Calu3 (cell line): ENCODE results near the gene TGFBR3. TPM values are rescaled to one million over a fixed set of nuclear protein-coding genes. Genes with fewer than 3 reads are reported as not detected.
A peak's percentile ranks its signal among the peaks of the same experiment; 100 is the strongest.
"Not testable (repeated sequence)": the region's sequence is repeated elsewhere in the genome, so short reads cannot be mapped to it uniquely, and the experiment has no call there.

Source experiments
- BruUV-seq: library from RNA; stranded (reverse); fragments of 400-500 nt; replicated peaks from 2 replicates; lab custom pipeline; 2021; lab: Mats Ljungman, UMichigan
- CTCF ChIA-PET: fragments of 300-600 bp; sonication (Branson Sonifier 250); formaldehyde crosslinking; loops from one replicate; lab custom pipeline; 2022; ENCODE audit warnings: antibody characterized with exemption; lab: Charles Lee
- DNase-seq: peaks from one replicate; pipeline ENCODE4 v3.0.0; 2022
- H3K27ac Mint-ChIP-seq: one replicate; pipeline ENCODE4 v1.8.0; 2022; ENCODE audit warnings: mixed read lengths; ENCODE audit not compliant: unreplicated experiment
- H3K27me3 Mint-ChIP-seq: one replicate; pipeline ENCODE4 v1.8.0; 2022; ENCODE audit warnings: mixed read lengths; ENCODE audit not compliant: unreplicated experiment
- H3K36me3 Mint-ChIP-seq: one replicate; pipeline ENCODE4 v1.8.0; 2022; ENCODE audit warnings: mild to moderate bottlenecking, moderate library complexity, mixed read lengths; ENCODE audit not compliant: insufficient read depth, unreplicated experiment
- H3K4me1 Mint-ChIP-seq: one replicate; pipeline ENCODE4 v1.8.0; 2022; ENCODE audit warnings: mild to moderate bottlenecking, low read depth, mixed read lengths; ENCODE audit not compliant: unreplicated experiment
- H3K4me3 Mint-ChIP-seq: one replicate; pipeline ENCODE4 v1.8.0; 2022; ENCODE audit warnings: mild to moderate bottlenecking, low read depth, moderate library complexity, mixed read lengths; ENCODE audit not compliant: unreplicated experiment
- H3K9me3 Mint-ChIP-seq: one replicate; pipeline ENCODE4 v1.8.0; 2022; ENCODE audit warnings: low read depth, mixed read lengths; ENCODE audit not compliant: unreplicated experiment
- CTCF ChIP-seq: fragments of 200-600 bp; IDR thresholded peaks from one replicate; pipeline ENCODE4 v1.8.0; 2022; ENCODE audit warnings: antibody characterized with exemption; ENCODE audit not compliant: unreplicated experiment
- intact Hi-C: fragments of 100-400 bp; cut with micrococcal nuclease; formaldehyde crosslinking; loops from one replicate; pipeline ENCODE4 v1.10.0; 2022; ENCODE audit not compliant: unreplicated experiment
- total RNA-seq: library from RNA; stranded (reverse); gene quantifications from 2 replicates; pipeline ENCODE4 v1.2.3, GENCODE V29; 2022

Gene TGFBR3
- total RNA-seq, 1 experiment from 2014 or later: 10.8 TPM

DNA sequence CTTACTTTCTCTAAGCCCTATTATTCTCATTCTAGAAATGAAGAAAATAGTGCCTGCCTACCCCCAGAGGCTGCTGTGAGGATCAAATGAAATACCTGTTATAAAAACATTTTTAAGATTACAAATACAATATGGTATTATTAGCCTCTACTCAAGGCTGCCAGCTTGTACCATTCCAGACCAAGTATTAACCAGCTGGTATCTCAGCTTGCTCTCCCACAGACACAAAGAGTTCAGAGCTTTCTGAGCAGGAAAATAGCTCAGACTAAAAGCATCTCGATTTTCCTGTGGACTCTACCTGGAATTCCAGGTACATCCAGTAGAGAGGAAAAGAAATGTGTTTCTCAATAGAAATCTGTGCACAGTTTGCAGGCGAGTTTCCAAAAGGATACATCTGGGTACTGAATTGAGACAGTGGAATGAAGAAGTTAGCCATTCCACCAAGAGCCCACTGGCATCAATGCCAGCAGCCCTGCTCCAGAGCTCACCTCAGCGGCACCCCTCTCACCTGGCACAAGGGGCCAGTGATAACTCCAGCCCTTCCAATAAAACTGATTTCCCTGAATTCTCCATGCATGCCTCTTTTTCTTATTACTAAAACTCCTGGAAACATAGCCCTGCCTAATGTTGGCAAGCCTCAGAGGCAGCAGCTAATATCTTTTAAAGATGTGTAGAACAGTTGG, 31.0 kb downstream of the TGFBR3 start:
- Mint-ChIP-seq H3K36me3 (no peaks in the 10 kb centered on the region), H3K9me3 (no peaks in the 10 kb centered on the region), H3K27me3 (no peaks in the 10 kb centered on the region), H3K4me1 (peaks cover 8% of the 10 kb centered on the region), H3K27ac (no peak overlapping the region), H3K4me3 (no peak overlapping the region)
- no peak for TF ChIP-seq CTCF
- BruUV-seq: no TSS peak
- CTCF ChIA-PET: interaction anchor here (1.2 kb wide), 1 partner anchor 10 kb away, joined by 3 read pairs; no protein-coding TSS in a partner anchor
- no peak for DNase-seq
- intact Hi-C loops: no loop called here

DNA sequence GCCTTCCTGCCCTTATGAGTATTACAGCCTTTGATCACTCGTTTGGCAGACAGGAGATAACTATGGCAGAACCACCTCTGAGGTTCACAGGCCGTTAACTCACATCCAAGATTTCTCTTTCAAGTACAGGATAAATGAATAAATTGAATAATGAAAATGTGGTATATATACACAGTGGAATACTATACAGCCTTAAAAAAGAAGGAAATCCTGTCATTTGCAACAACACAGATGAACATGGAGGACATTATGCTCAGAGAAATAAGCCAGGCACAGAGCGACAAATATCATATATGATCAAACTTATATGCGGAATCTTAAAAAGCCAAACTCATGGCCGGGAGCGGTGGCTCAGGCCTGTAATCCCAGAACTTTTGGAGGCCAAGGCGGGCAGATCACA, 32.6 kb downstream of the TGFBR3 start:
- CTCF ChIA-PET: no interaction called here
- no peak for DNase-seq
- no peak overlapping the region for H3K4me3 Mint-ChIP-seq
- no peak overlapping the region for H3K27ac Mint-ChIP-seq
- TF ChIP-seq CTCF: no peak
- H3K27me3 Mint-ChIP-seq: no peaks in the 10 kb centered on the region
- BruUV-seq: no TSS peak
- no peaks in the 10 kb centered on the region for H3K36me3 Mint-ChIP-seq
- H3K9me3 Mint-ChIP-seq: no peaks in the 10 kb centered on the region
- intact Hi-C loops: no loop called here
- H3K4me1 Mint-ChIP-seq: peaks cover 8% of the 10 kb centered on the region

DNA sequence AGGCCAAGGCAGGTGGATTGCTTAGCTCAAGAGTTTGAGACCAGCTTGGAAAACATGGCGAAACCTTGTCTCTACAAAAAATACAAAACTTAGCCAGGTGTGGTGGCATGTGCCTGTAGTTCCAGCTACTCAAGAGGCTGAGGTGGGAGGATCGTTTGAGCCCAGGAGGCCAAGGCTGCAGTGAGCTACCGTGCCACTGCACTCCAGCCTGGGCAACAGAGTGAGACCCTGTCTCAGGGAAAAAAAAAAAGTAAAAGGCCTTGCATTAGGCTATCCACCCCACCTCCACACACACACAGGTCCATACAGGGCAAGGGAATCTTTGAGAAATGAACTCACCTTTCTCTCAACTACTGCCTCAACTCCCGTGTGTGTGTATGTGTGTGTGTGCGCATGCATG, 33.9 kb downstream of the TGFBR3 start:
- BruUV-seq, H3K9me3 Mint-ChIP-seq, H3K27me3 Mint-ChIP-seq, H3K36me3 Mint-ChIP-seq, intact Hi-C loops, H3K27ac Mint-ChIP-seq, DNase-seq, H3K4me3 Mint-ChIP-seq, H3K4me1 Mint-ChIP-seq: not testable (repeated sequence)
- CTCF ChIA-PET: interaction anchor here (1.0 to 1.2 kb wide), 2 partner anchors 11 to 17 kb away, joined by 3 read pairs; no protein-coding TSS in a partner anchor

DNA sequence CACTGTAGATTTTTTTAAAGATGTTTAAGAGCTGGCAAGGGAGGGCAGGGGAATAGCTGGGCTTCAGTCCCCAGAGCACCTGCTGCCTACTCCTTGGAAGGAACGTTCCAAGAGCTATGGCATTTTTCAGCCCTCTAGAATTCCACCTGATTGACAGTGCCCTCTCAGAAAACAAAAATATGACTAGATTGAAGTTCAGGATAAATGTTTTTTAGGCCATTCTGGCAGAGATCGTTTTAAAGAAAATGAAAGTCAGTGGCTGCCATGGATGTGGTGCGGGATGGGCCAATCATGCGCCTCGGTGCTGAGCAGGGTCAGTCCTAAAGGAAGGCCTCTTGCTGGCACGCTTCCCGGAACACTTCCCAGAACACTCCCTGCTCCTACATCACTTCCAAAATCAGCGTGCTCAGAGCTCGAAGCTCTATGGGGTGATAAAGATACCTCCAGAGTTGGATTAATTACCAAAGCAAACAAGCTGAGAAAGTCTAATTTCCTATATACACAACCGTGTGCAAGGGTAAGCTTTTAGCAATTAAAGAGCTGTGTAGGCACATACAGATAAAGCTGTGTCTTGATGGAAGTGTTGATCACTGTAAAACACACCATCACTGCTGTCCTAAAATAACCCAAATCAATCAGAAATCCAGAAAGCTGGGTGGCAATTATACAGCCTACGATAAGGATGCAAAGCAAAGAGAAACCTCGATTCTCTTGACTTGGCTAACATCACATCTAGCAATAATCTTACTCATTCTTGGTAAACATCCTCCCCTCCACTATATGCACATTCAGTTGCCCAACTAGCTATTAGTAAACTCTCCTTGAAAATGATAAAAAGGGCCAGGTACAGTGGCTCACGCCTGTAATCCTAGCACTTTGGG, 34.6 kb downstream of the TGFBR3 start:
- intact Hi-C loops: no loop called here
- BruUV-seq: no TSS peak
- H3K4me3 Mint-ChIP-seq: peak overlapping the region; percentile 48
- H3K36me3 Mint-ChIP-seq: no peaks in the 10 kb centered on the region
- no peaks in the 10 kb centered on the region for H3K9me3 Mint-ChIP-seq
- no peak for TF ChIP-seq CTCF
- peaks cover 15% of the 10 kb centered on the region for H3K4me1 Mint-ChIP-seq
- peak overlapping the region; percentile 63 for H3K27ac Mint-ChIP-seq
- peak; percentile 63 for DNase-seq
- H3K27me3 Mint-ChIP-seq: no peaks in the 10 kb centered on the region
- CTCF ChIA-PET: interaction anchor here (1.0 to 1.2 kb wide), 3 partner anchors 10 to 90 kb away, joined by 3 read pairs; no protein-coding TSS in a partner anchor
